IPS-NIHi11 (cell line): ENCODE data around the gene RDH5.

ENCODE experiments used
- DNase-seq: peaks from one replicate; pipeline ENCODE4 v3.0.0; 2012; ENCODE audit warnings: mixed read lengths, low spot score

RDH5 gene

GRCh38 chr12:55728939-55729818 is 9.0 kb downstream of the RDH5 start, which contains the start of gene CD63:
TSS of gene CD63 (minus strand) at chr12:55729009. CDS start at chr12:55728341, 668 bp downstream.
- peak; percentile 95 for DNase-seq

GRCh38 chr12:55729819-55730818 is 9.9 kb downstream of the RDH5 start:
- no peak for DNase-seq

- no peak for DNase-seq
Observed at GRCh38 chr12:55732288-55732687, 12.1 kb downstream of the RDH5 start.

- DNase-seq: no peak
Observed at GRCh38 chr12:55733021-55733555, 12.9 kb downstream of the RDH5 start.

- no peak for DNase-seq
Observed at GRCh38 chr12:55733858-55734257, 13.7 kb downstream of the RDH5 start.

- no peak for DNase-seq
Observed at GRCh38 chr12:55734595-55734994, 14.4 kb downstream of the RDH5 start.

GRCh38 chr12:55736076-55736475 is 15.9 kb downstream of the RDH5 start:
- DNase-seq: no peak

- peak; percentile 82 for DNase-seq
Observed at GRCh38 chr12:55736780-55737580, 16.8 kb downstream of the RDH5 start.

GRCh38 chr12:55737581-55738122 is 17.5 kb downstream of the RDH5 start:
- no peak for DNase-seq

- DNase-seq: peak; percentile 74
Observed at GRCh38 chr12:55738123-55739024, 18.2 kb downstream of the RDH5 start.

GRCh38 chr12:55739025-55739378 is 18.8 kb downstream of the RDH5 start:
- no peak for DNase-seq

- no peak for DNase-seq
Observed at GRCh38 chr12:55741931-55742680, 21.9 kb downstream of the RDH5 start.

GRCh38 chr12:55742719-55743405 is 22.7 kb downstream of the RDH5 start, which contains the start of gene GDF11:
TSS of gene GDF11 (plus strand) at chr12:55743122. CDS start at chr12:55743317, 195 bp downstream.
- peak; percentile 85 for DNase-seq

- DNase-seq: no peak
Observed at GRCh38 chr12:55743406-55744339, 23.5 kb downstream of the RDH5 start.

GRCh38 chr12:55744340-55745030 is 24.3 kb downstream of the RDH5 start:
- no peak for DNase-seq

GRCh38 chr12:55745361-55746173 is 25.4 kb downstream of the RDH5 start:
- peak; percentile 68 for DNase-seq
